CD4-positive, CD25-positive, alpha-beta regulatory T cell (primary cell): ENCODE results near the gene COPB1. TPM values are rescaled to one million over a fixed set of nuclear protein-coding genes. Genes with fewer than 3 reads are reported as not detected.

Experiments used
- ATAC-seq, 2 donors: fragments of 150-1000 bp; cut with Tn5 transposase; one replicate each; pipeline ENCODE4 v1.10.0; 2021; ENCODE audit warnings: low read depth in 2 of 2, moderate number of reproducible peaks in 2 of 2, moderate library complexity in 1 of 2
- DNase-seq, 3 donors: peaks; one replicate each; pipeline versions ENCODE4 v3.0.0 to v3.0.0-alpha.2; 2012 to 2022; ENCODE audit warnings: mixed read lengths in 1 of 3
- H3K27ac ChIP-seq: one replicate; pipeline ENCODE4 v1.7.0; 2013; ENCODE audit warnings: mild to moderate bottlenecking, low read length; ENCODE audit not compliant: insufficient read depth, poor library complexity, severe bottlenecking
- H3K27me3 ChIP-seq: one replicate; pipeline ENCODE4 v1.7.0; 2013; ENCODE audit warnings: low read length; ENCODE audit not compliant: control insufficient read depth, insufficient read depth
- H3K36me3 ChIP-seq: one replicate; pipeline ENCODE4 v1.7.0; 2013; ENCODE audit warnings: mild to moderate bottlenecking, low read length, moderate library complexity; ENCODE audit not compliant: control insufficient read depth, insufficient read depth
- H3K4me1 ChIP-seq: 2 replicates; pipeline ENCODE4 v1.7.0; 2013; ENCODE audit warnings: mild to moderate bottlenecking, low read length; ENCODE audit not compliant: insufficient read depth, control insufficient read depth, poor library complexity, severe bottlenecking
- H3K4me3 ChIP-seq: one replicate; pipeline ENCODE4 v1.7.0; 2013; ENCODE audit warnings: low read depth, mild to moderate bottlenecking, low read length, moderate library complexity
- H3K9me3 ChIP-seq, 2 experiments: 1 replicate in 1 of 2; 2 replicates in 1 of 2; pipeline ENCODE4 v1.7.0; 2013; ENCODE audit warnings: low read length in 2 of 2, mild to moderate bottlenecking in 1 of 2, moderate library complexity in 1 of 2; ENCODE audit not compliant: control insufficient read depth in 2 of 2
- H3K27ac Mint-ChIP-seq, 3 donors: one replicate each; pipeline ENCODE4 v1.8.0; 2020 to 2022; ENCODE audit warnings: mild to moderate bottlenecking in 3 of 3, mixed read lengths in 3 of 3, moderate library complexity in 2 of 3
- H3K27me3 Mint-ChIP-seq: one replicate; pipeline ENCODE4 v1.8.0; 2022; ENCODE audit warnings: mild to moderate bottlenecking, mixed read lengths
- H3K36me3 Mint-ChIP-seq: one replicate; pipeline ENCODE4 v1.8.0; 2020; ENCODE audit warnings: mixed read lengths
- H3K4me1 Mint-ChIP-seq, 4 donors: one replicate each; pipeline ENCODE4 v1.8.0; 2020 to 2022; ENCODE audit warnings: mixed read lengths in 4 of 4, mild to moderate bottlenecking in 1 of 4
- H3K4me3 Mint-ChIP-seq, 4 donors: one replicate each; pipeline ENCODE4 v1.8.0; 2020 to 2022; ENCODE audit warnings: mild to moderate bottlenecking in 4 of 4, mixed read lengths in 4 of 4, moderate library complexity in 3 of 4
- H3K9me3 Mint-ChIP-seq, 7 donors: one replicate each; pipeline ENCODE4 v1.8.0; 2020 to 2022; ENCODE audit warnings: mixed read lengths in 7 of 7, mild to moderate bottlenecking in 3 of 7, moderate library complexity in 2 of 7
- polyA plus RNA-seq, 4 donors: library from polyadenylated mRNA; unstranded; fragments of 300-500 nt; fragmentation: Illumina TruSeq; gene quantifications; one replicate each; pipeline ENCODE4 v1.2.3, GENCODE V29; 2021
- total RNA-seq: library from RNA; stranded (reverse); gene quantifications from one replicate; pipeline ENCODE4 v1.2.3, GENCODE V29; 2022

The COPB1 gene, protein sequence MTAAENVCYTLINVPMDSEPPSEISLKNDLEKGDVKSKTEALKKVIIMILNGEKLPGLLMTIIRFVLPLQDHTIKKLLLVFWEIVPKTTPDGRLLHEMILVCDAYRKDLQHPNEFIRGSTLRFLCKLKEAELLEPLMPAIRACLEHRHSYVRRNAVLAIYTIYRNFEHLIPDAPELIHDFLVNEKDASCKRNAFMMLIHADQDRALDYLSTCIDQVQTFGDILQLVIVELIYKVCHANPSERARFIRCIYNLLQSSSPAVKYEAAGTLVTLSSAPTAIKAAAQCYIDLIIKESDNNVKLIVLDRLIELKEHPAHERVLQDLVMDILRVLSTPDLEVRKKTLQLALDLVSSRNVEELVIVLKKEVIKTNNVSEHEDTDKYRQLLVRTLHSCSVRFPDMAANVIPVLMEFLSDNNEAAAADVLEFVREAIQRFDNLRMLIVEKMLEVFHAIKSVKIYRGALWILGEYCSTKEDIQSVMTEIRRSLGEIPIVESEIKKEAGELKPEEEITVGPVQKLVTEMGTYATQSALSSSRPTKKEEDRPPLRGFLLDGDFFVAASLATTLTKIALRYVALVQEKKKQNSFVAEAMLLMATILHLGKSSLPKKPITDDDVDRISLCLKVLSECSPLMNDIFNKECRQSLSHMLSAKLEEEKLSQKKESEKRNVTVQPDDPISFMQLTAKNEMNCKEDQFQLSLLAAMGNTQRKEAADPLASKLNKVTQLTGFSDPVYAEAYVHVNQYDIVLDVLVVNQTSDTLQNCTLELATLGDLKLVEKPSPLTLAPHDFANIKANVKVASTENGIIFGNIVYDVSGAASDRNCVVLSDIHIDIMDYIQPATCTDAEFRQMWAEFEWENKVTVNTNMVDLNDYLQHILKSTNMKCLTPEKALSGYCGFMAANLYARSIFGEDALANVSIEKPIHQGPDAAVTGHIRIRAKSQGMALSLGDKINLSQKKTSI
- total RNA-seq (66.1 TPM), polyA plus RNA-seq (10 to 100 TPM; 70.3 to 94.9 (median 80.4) TPM)

DNA sequence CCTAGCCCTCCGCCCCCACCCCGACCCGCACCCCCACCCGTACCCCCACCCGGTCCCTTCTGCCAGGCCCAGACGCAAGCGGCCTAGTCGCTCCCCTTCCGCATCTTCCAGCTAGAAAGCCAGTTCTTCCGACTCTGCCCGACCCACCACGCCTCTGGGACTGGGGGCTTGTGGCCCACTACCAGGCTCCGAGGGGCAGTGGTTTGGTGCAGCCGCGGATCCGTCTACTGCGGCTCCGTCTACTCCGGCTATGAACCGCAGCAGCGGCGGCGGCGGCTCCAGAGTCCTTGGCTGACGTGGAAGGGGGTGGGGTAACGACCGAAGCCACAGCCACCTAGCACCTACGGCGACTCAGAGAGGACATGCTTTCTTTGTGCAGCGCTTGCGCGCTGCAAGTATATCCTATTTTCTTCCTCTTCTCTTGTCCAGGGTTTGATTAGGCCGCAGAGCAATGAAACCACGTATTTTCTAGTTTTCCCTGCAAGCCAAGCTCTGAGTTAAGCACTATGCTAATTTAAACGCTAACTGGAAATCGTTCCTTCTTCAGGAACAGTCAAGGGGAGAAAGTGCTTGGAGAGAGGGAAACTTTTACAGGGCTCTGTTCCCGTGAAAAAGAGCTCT lies at the start of gene COPB1:
Gene COPB1 (minus strand): TSS at position 252 of the 621 bp plus-strand sequence. CDS start 883 bp downstream, outside the sequence.
- Histone ChIP-seq H3K36me3 (peaks cover 37% of the 10 kb centered on the region), H3K4me1 (peaks cover 23% of the 10 kb centered on the region), H3K27ac (peak within 1 kb of the TSS; percentile 79), H3K9me3 (no peaks in the 10 kb centered on the region), H3K4me3 (peak within 1 kb of the TSS; percentile 98), H3K27me3 (no peaks in the 10 kb centered on the region)
- Mint-ChIP-seq H3K9me3 (no peaks in the 10 kb centered on the region), H3K36me3 (peaks cover 29% of the 10 kb centered on the region), H3K4me3 (peak within 1 kb of the TSS; percentile 82 to 100 (median 94)), H3K4me1 (peaks cover 19 to 60% (median 43%) of the 10 kb centered on the region in 4 donors), H3K27me3 (peaks cover 5% of the 10 kb centered on the region), H3K27ac (peak within 1 kb of the TSS; percentile 83 to 98 (median 97))
- ATAC-seq (peak; percentile 95 to 98), DNase-seq (peak; percentile 86 to 97 (median 92))

DNA sequence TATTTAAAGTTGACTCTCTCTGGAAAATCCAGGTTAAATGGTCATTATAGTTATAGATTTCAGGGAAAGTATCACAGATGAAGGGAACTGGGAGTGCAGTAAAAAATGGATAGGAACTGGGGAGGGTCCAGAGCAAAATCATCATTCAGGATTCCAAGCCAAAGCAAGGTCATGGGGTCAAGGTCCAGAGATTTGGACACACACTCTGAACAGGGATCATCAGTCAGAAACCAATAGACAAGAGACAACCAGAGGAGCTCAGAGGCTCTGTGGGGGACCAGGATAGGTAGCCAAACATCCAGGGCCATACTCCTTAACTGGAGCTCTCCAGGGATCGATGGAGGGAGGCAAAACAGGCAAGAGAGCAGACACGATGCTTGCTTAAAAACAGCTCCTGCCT lies 47.8 kb upstream of the COPB1 start:
- ATAC-seq = no peak
- peaks cover 0 to 1% (median 0%) of the 10 kb centered on the region in 7 donors for H3K9me3 Mint-ChIP-seq
- no peak overlapping the region for H3K4me3 Mint-ChIP-seq
- H3K4me1 Mint-ChIP-seq = peaks cover 13 to 33% (median 19%) of the 10 kb centered on the region in 4 donors
- no peaks in the 10 kb centered on the region for H3K27me3 Mint-ChIP-seq
- DNase-seq = no peak
- H3K4me3 ChIP-seq = no peak overlapping the region
- peak overlapping the region in 2 of 3 donors; percentile 44 to 75 for H3K27ac Mint-ChIP-seq
- H3K27me3 ChIP-seq = no peaks in the 10 kb centered on the region
- no peaks in the 10 kb centered on the region for H3K36me3 ChIP-seq
- no peaks in the 10 kb centered on the region for H3K9me3 ChIP-seq
- no peak overlapping the region for H3K27ac ChIP-seq
- H3K4me1 ChIP-seq = no peaks in the 10 kb centered on the region
- H3K36me3 Mint-ChIP-seq = peaks cover 24% of the 10 kb centered on the region

DNA sequence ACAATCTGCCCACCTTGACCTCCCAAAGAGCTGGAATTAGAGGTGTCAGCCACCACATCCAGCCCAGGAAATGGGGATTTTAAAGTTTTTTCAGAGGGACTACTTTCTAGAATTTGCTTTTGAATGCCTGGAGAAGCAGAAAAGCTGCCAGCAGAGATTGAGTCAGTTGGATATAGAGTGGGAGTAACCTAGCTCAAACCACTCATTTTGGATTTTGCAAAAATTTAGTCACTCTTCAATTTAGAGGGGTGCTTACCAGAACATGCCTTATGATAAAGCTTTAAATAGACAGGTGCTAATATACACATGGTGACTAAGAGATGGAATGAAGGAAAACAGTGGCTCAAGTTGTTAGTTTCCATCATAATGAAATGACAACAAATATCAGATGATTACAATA lies 47.1 kb upstream of the COPB1 start:
- no peak overlapping the region for H3K4me3 ChIP-seq
- peaks cover 0 to 3% (median 0%) of the 10 kb centered on the region in 7 donors for H3K9me3 Mint-ChIP-seq
- peak overlapping the region in 1 of 4 donors; percentile 13 for H3K4me3 Mint-ChIP-seq
- H3K4me1 ChIP-seq = no peaks in the 10 kb centered on the region
- H3K36me3 Mint-ChIP-seq = peaks cover 17% of the 10 kb centered on the region
- H3K9me3 ChIP-seq = no peaks in the 10 kb centered on the region
- H3K27ac Mint-ChIP-seq = no peak overlapping the region
- no peaks in the 10 kb centered on the region for H3K27me3 ChIP-seq
- H3K36me3 ChIP-seq = no peaks in the 10 kb centered on the region
- DNase-seq = no peak
- peaks cover 13 to 31% (median 21%) of the 10 kb centered on the region in 4 donors for H3K4me1 Mint-ChIP-seq
- ATAC-seq = no peak
- H3K27me3 Mint-ChIP-seq = no peaks in the 10 kb centered on the region
- H3K27ac ChIP-seq = no peak overlapping the region

DNA sequence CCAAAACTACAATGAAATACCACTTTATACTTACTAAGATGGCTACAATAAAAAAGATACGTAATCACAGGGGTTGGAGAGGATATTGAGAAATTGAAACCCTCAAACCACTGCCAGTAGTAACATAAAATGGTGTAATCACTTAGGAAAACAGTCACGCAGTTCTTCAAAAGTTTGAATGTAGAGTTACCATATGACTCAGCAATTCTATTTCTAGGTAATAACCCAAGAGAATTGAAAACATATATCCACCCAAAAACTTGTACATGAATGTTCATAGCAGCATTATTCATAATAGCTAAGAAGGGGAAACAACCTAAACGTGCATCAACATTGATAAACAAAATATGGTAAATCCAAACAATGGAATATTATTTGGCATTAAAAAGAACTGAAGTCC lies 45.0 kb upstream of the COPB1 start:
- H3K27ac ChIP-seq = no peak overlapping the region
- H3K4me1 ChIP-seq = no peaks in the 10 kb centered on the region
- DNase-seq (peak in 1 of 3 donors; percentile 87), ATAC-seq (peak; percentile 55 to 75)
- H3K27me3 ChIP-seq = no peaks in the 10 kb centered on the region
- Mint-ChIP-seq H3K36me3 (peaks cover 14% of the 10 kb centered on the region), H3K9me3 (peaks cover 0 to 3% (median 0%) of the 10 kb centered on the region in 7 donors), H3K4me1 (peaks cover 13 to 47% (median 21%) of the 10 kb centered on the region in 4 donors), H3K27me3 (no peaks in the 10 kb centered on the region), H3K27ac (no peak overlapping the region), H3K4me3 (no peak overlapping the region)
- H3K36me3 ChIP-seq = no peaks in the 10 kb centered on the region
- no peaks in the 10 kb centered on the region for H3K9me3 ChIP-seq
- H3K4me3 ChIP-seq = no peak overlapping the region

DNA sequence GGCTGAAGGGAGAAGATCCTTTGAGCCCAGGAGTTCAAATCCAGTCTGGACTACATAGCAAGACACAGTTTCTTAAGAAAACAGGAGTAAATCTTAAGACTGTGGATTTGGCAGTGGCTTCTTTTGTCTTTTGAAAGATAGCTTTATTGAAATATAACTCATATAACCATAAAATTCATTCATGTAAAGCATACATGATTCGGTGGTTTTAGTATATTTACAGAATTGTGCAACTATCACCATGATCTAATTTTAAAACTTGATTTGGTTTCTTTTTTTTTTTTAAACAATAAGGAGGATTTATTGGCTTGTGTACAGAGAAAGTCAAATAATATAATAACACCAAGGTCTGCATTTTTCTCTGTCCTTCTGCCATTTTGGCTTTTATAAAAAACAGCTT lies 43.6 kb upstream of the COPB1 start:
- Histone ChIP-seq H3K4me3 (no peak overlapping the region), H3K27ac (no peak overlapping the region), H3K4me1 (no peaks in the 10 kb centered on the region), H3K27me3 (no peaks in the 10 kb centered on the region), H3K36me3 (no peaks in the 10 kb centered on the region), H3K9me3 (no peaks in the 10 kb centered on the region)
- H3K4me3 Mint-ChIP-seq = no peak overlapping the region
- peaks cover 0 to 3% (median 0%) of the 10 kb centered on the region in 7 donors for H3K9me3 Mint-ChIP-seq
- ATAC-seq (no peak), DNase-seq (no peak)
- H3K36me3 Mint-ChIP-seq = peaks cover 14% of the 10 kb centered on the region
- H3K27ac Mint-ChIP-seq = peak overlapping the region in 1 of 3 donors; percentile 26
- H3K4me1 Mint-ChIP-seq = peaks cover 13 to 55% (median 22%) of the 10 kb centered on the region in 4 donors
- H3K27me3 Mint-ChIP-seq = no peaks in the 10 kb centered on the region

DNA sequence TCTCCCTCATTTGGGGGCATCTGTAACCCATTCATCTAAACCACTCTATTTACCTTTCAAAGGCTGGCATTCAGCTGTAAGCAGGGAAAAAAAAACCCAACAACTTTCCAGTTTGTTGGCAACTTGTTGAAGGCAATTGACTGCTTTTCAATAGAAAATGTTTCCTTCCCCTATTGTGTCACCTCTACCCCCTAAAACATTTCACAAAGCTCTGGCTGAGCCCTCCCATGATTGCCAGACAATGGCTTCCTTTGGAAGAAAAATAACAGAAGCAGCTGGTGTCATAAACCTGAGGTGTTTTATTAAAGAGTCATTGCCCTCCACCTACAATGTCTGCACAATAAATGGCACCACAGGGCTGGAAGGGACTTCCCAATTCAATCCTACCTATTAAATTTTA lies 42.7 kb upstream of the COPB1 start:
- Histone ChIP-seq H3K4me3 (no peak overlapping the region), H3K4me1 (peaks cover 7% of the 10 kb centered on the region), H3K27ac (no peak overlapping the region), H3K9me3 (no peaks in the 10 kb centered on the region), H3K27me3 (no peaks in the 10 kb centered on the region), H3K36me3 (no peaks in the 10 kb centered on the region)
- H3K27ac Mint-ChIP-seq = no peak overlapping the region
- no peak overlapping the region for H3K4me3 Mint-ChIP-seq
- no peaks in the 10 kb centered on the region for H3K27me3 Mint-ChIP-seq
- H3K9me3 Mint-ChIP-seq = peaks cover 0 to 3% (median 0%) of the 10 kb centered on the region in 7 donors
- peaks cover 9% of the 10 kb centered on the region for H3K36me3 Mint-ChIP-seq
- peaks cover 13 to 59% (median 21%) of the 10 kb centered on the region in 4 donors for H3K4me1 Mint-ChIP-seq
- no peak for ATAC-seq
- no peak for DNase-seq
